ENCODE results near the gene EML6. TPM values are rescaled to one million over a fixed set of nuclear protein-coding genes. Genes with fewer than 3 reads are reported as not detected.

The EML6 gene
- total and polyA plus RNA-seq, 2 of the 8 experiments (the other 6 are each of a cell fraction or from before 2014, with no cell fraction given) = 1.2 to 1.6 TPM

DNA sequence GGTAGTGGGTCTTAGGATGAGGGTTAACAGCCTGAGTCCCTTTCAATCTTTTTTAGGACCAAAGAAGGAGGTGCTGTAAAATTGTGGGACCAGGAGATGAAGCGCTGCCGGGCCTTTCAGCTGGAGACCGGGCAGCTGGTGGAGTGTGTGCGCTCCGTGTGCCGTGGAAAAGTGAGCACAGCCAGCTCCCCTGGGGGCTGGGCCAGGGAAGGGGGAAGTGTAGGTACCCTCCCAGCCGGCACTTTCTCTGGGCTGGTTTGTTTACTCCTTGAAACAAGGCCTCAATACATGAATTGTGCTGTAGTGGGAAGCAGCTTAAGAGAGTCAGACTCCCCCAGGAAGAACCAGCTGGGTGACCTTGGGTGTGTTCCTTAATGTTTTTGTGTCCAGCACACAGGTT lies 236.7 kb downstream of the EML6 start:
- no peak for TF ChIP-seq NANOG (IDR thresholded peaks at IDR 0.05; ENCODE audit: insufficient read depth, low read depth, low read length, poor library complexity, severe bottlenecking)
- TF ChIP-seq RFX5 (IDR thresholded peaks at IDR 0.05; ENCODE audit: borderline replicate concordance, low read depth, low read length) = no peak
- TF ChIP-seq YY1 (IDR thresholded peaks at IDR 0.05; ENCODE audit: low read depth, low read length) = no peak
- TF ChIP-seq SP4 (IDR thresholded peaks at IDR 0.05; ENCODE audit: low read length) = no peak
- no peak for TF ChIP-seq ZNF274 (IDR thresholded peaks at IDR 0.05; ENCODE audit: borderline replicate concordance, extremely low read depth, low read length)
- no peak for TF ChIP-seq TBP (IDR thresholded peaks at IDR 0.05; ENCODE audit: low read depth, low read length)
- TF ChIP-seq RBBP5 (IDR thresholded peaks at IDR 0.05; ENCODE audit: borderline replicate concordance, low read depth, low read length) = no peak
- no peak for TF ChIP-seq EGR1 (IDR thresholded peaks at IDR 0.05; ENCODE audit: borderline replicate concordance, low read depth, low read length)
- no peak for TF ChIP-seq FOSL1 (IDR thresholded peaks at IDR 0.05; ENCODE audit: insufficient read depth, low read depth, low read length)
- CTCF ChIA-PET (ENCODE audit: partially characterized antibody) = interaction anchor here (1.6 kb wide), 1 partner anchor 214 kb away, joined by 4 read pairs; no protein-coding TSS in a partner anchor
- POLR2A ChIA-PET (ENCODE audit: partially characterized antibody) = interaction anchor here (1.0 to 3.3 kb wide), 2 partner anchors 9 to 90 kb away, joined by 3 to 13 read pairs; partner anchors contain the start of gene RTN4

More for the DNA sequence above, 236.7 kb downstream of the EML6 start:
- Histone ChIP-seq H3K14ac (ENCODE audit: insufficient read length) (no peak overlapping the region), H3K79me2 (ENCODE audit: control insufficient read depth in 1 of 2, insufficient read depth in 2 of 2, low read length in 2 of 2) (no peaks in the 10 kb centered on the region), H3K18ac (ENCODE audit: extremely low read depth, low read length) (no peak overlapping the region), H4K8ac (ENCODE audit: extremely low read depth, insufficient read depth, low read length) (no peak overlapping the region), H4K20me1 (replicated peaks in 1 of 2; ENCODE audit: control insufficient read depth in 1 of 2, insufficient read depth in 2 of 2, low read length in 2 of 2) (no peaks in the 10 kb centered on the region), H3K23ac (ENCODE audit: insufficient read length) (no peak overlapping the region), H3K27ac (ENCODE audit: low read depth, low read length) (no peak overlapping the region; the same call in 1 of the 2 replicates), H3K23me2 (ENCODE audit: low read depth, low read length) (no peaks in the 10 kb centered on the region), H3K4me1 (replicated peaks in 1 of 4; ENCODE audit: control insufficient read depth in 3 of 4, insufficient read depth in 4 of 4, low read length in 3 of 4) (peaks cover 4 to 7% (median 5%) of the 10 kb centered on the region in 4 experiments; a peak in 5 of 7 replicates), H3K4me2 (ENCODE audit: insufficient read depth in 1 of 2, low read depth in 2 of 2, low read length in 2 of 2) (no peak overlapping the region), H3K27me3 (replicated peaks in 1 of 4; ENCODE audit: control insufficient read depth in 3 of 4, extremely low read depth in 1 of 4, insufficient read depth in 3 of 4, low read length in 3 of 4) (no peaks in the 10 kb centered on the region), H4K5ac (ENCODE audit: insufficient read length, low read depth, low read length) (no peak overlapping the region), H3K56ac (replicated peaks; ENCODE audit: insufficient read length, low read depth, low read length) (no peak overlapping the region), H2AK5ac (ENCODE audit: low read depth, low read length) (no peak overlapping the region), H3K9me3 (ENCODE audit: insufficient read depth in 2 of 2, low read depth in 1 of 2, low read length in 1 of 2) (no peaks in the 10 kb centered on the region), H3K4me3 (ENCODE audit: extremely low read depth in 1 of 4, insufficient read depth in 2 of 4, low read depth in 3 of 4, low read length in 4 of 4) (no peak overlapping the region), H2BK12ac (ENCODE audit: low read depth, low read length) (no peak overlapping the region), H2BK5ac (ENCODE audit: low read depth, low read length) (no peak overlapping the region), H3K4ac (replicated peaks; ENCODE audit: insufficient read length, low read depth, low read length) (no peak overlapping the region), H2BK20ac (ENCODE audit: low read length) (no peak overlapping the region), H2BK15ac (ENCODE audit: low read length) (no peak overlapping the region), H2AFZ (ENCODE audit: low read length) (no peak overlapping the region), H3K36me3 (ENCODE audit: control insufficient read depth in 2 of 4, insufficient read depth in 4 of 4, low read length in 3 of 4) (no peaks in the 10 kb centered on the region), H3K79me1 (ENCODE audit: low read depth, low read length) (no peaks in the 10 kb centered on the region; the same call in 1 of the 2 replicates), H3K9ac (replicated peaks in 1 of 4; ENCODE audit: extremely low read depth in 1 of 4, low read depth in 3 of 4, low read length in 3 of 4) (no peak overlapping the region), H4K91ac (replicated peaks; ENCODE audit: insufficient read length, low read length) (no peak overlapping the region), H2BK120ac (replicated peaks; ENCODE audit: low read depth, low read length) (no peak overlapping the region)
- 81% methylated on average over 7 of the region's 7 CpGs; no CpG with 5 or more reads in 1 of the 2 experiments for WGBS, 2 experiments (ENCODE audit: extremely low coverage in 1 of 2, insufficient coverage in 1 of 2, insufficient read length in 1 of 2, insufficient replicate concordance in 2 of 2, low coverage in 1 of 2, low lambda C conversion rate in 2 of 2, missing lambda C conversion rate in 1 of 2)
- DNase-seq (ENCODE audit: low read depth in 1 of 2, low spot score in 2 of 2) (no peak), FAIRE-seq (no peak)
